Kidney glomerular epithelial cell (primary cell): Measurements from ENCODE around the gene CLCN2.
A peak's percentile ranks its signal among the peaks of the same experiment; 100 is the strongest.

Experiments used
- DNase-seq: peaks from one replicate; lab custom pipeline; 2025; lab: John Stamatoyannopoulos, UW

The CLCN2 gene

DNA sequence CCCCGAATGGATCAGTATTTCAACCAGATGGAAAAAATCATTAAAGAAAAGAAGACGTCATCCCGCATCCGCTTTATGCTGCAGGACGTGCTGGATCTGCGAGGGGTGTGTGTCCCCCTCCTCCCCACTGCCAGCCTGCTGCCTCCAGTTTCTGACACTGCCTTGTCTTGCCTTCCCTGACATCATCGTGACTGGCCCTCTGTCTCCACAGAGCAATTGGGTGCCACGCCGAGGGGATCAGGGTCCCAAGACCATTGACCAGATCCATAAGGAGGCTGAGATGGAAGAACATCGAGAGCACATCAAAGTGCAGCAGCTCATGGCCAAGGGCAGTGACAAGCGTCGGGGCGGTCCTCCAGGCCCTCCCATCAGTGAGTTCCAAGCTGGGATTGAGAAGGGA is 36.1 kb downstream of the CLCN2 start:
- no peak for DNase-seq

GRCh38 chr3:184323696-184324095 is 37.7 kb downstream of the CLCN2 start:
- no peak for DNase-seq

DNA sequence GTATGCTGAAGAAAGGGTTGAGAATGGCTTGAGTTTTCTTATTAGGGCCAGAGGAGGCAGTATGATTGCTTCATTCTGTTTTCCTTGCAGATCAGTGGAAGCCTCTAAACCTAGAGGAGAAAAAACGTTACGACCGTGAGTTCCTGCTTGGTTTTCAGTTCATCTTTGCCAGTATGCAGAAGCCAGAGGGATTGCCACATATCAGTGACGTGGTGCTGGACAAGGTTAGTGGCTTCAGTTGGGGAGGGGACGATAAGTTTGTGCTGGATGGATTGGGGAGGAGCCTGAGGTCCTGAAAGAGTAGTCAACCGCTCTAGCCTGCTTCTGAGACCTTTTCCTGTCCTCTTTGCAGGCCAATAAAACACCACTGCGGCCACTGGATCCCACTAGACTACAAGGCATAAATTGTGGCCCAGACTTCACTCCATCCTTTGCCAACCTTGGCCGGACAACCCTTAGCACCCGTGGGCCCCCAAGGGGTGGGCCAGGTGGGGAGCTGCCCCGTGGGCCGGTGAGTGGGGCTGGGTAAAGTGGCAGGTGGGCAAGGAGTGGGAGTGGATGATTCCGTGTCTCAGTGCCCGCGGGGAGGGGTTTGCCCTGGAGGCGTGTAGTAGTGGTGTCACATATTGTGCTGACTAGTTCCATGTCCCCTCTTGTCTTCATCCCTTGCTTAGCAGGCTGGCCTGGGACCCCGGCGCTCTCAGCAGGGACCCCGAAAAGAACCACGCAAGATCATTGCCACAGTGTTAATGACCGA is 38.5 kb downstream of the CLCN2 start:
- DNase-seq = no peak

DNA sequence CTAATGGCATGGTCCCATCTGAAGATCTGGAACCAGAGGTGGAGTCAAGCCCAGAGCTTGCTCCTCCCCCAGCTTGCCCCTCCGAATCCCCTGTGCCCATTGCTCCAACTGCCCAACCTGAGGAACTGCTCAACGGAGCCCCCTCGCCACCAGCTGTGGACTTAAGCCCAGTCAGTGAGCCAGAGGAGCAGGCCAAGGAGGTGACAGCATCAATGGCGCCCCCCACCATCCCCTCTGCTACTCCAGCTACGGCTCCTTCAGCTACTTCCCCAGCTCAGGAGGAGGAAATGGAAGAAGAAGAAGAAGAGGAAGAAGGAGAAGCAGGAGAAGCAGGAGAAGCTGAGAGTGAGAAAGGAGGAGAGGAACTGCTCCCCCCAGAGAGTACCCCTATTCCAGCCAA is 39.7 kb downstream of the CLCN2 start:
- DNase-seq = no peak

DNA sequence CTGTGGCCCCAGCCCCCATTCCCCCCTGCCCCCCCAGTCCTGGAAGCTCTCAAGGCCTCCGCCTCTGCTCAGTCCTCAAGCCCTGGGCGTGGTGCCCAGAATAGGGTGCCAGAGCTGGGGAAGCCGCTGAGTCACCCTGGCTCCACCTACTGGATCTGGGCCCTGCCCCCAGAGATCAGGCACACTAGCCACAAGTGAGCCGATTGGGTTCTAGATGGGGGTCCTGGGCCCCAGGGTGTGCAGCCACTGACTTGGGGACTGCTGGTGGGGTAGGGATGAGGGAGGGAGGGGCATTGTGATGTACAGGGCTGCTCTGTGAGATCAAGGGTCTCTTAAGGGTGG is 41.3 kb downstream of the CLCN2 start:
- peak; percentile 77 for DNase-seq

- no peak for DNase-seq
Measured at GRCh38 chr3:184317201-184317600, 44.2 kb downstream of the CLCN2 start.

- DNase-seq = no peak
Measured at GRCh38 chr3:184316792-184317191, 44.6 kb downstream of the CLCN2 start.

GRCh38 chr3:184315871-184316661 is 45.3 kb downstream of the CLCN2 start:
- DNase-seq = no peak

GRCh38 chr3:184315543-184315867 is 45.9 kb downstream of the CLCN2 start:
- DNase-seq = no peak

DNA sequence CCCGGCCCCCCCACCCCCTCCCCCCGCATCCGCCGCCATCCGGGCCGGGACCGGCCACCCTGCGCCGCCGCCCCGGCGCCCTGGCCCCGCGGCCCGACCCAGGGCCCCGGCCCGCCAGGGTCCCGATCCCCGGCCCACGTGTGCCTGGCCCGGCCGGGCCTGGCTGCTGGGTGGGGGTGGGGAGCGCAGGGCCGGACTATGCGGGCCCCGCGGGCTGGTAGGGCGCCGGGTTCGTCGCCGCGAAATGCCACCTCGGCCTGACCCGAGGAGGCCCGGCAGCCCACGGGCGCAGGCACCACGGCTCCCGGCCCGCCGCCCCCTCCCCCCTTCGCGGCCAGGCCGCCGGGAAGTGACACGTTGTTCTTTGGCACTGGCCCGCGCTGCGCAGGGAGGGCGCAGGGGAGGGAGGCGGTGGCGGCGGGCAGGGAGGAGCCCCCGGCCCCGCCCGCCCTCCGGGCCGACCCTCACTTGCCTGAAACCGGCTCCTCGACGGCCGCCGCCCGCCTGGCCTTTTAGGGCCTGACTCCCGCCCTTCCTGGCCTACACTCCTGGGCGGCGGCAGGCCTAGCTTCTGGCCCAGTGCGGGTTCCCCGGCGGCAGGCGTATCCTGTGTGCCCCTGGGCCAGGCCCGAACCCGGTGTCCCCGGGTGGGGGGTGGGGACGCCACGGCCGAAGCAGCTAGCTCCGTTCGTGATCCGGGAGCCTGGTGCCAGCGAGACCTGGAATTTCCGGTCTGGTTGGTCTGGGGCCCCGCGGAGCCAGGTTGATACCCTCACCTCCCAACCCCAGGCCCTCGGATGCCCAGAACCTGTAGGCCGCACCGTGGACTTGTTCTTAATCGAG is 46.5 kb downstream of the CLCN2 start:
- DNase-seq = no peak

GRCh38 chr3:184314363-184314699 is 47.1 kb downstream of the CLCN2 start, which contains the start of gene EIF4G1:
EIF4G1 (plus strand) TSS chr3:184314606; CDS start chr3:184315797, 1,191 bp downstream.
- DNase-seq = peak; percentile 89

DNA sequence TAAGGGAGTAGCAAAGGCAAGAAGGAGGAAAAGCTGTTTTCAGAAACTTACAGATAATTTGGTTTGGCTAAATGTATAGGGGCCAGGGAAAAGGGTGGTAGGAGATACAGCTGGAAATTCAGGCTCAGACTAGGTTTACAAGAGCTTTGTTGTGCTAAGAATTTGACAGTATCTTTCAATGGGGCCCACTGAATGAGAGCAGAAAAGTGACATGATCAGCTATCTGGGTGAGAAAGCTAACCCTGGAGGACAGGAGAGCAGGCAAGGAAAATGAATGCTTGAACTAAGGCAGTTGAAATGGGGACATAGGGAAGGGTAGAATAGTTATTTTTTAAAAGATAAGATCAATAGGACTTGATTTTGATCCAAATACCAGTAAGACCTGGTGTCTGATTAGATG is 49.8 kb downstream of the CLCN2 start:
- no peak for DNase-seq

- DNase-seq = no peak
Measured at GRCh38 chr3:184308744-184309143, 52.7 kb downstream of the CLCN2 start.

DNA sequence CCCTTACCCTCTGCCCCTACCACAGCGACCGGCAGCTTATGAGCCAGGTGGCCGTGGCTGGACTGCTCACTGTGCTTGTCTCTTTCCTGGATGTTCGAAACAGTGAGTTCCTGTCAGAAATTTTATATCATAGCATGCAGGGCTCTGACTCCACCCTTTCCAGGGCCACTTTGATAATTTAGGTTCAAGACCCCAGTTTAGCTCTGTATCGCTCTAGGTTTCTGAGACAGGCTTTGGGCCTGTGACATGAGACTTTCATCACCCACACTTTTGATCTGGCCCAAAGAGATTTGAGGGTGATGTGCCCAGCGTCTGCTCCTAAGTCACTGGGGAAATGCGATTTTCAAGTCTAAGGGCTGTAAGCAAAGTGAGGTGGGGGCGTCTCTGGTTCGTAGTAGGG is 53.5 kb downstream of the CLCN2 start:
- no peak for DNase-seq

DNA sequence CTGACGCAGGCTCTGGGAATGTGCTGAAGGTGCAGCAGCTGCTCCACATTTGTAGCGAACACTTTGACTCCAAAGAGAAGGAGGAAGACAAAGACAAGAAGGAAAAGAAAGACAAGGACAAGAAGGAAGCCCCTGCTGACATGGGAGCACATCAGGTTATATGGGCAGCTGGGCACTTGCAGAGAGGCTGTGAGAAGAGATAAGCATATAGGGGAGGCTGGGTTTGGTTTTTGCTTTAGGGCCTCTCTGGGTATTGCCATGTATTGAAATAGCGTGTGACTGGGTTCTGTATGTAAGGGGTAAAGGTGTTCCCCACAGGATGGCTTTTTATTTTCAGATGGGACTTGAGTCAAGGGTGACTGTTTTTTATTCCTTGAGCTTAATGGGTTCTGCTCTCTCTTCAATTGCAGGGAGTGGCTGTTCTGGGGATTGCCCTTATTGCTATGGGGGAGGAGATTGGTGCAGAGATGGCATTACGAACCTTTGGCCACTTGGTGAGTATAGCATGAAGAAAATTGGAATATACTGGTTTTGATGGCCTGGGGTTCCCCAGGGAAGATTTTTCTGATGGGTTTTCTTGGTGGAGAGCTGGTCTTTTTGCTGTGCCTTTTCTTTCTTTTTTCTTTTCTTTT is 54.9 kb downstream of the CLCN2 start:
- DNase-seq = no peak

- DNase-seq = peak; percentile 17
Measured at GRCh38 chr3:184305577-184305976, 55.8 kb downstream of the CLCN2 start.

DNA sequence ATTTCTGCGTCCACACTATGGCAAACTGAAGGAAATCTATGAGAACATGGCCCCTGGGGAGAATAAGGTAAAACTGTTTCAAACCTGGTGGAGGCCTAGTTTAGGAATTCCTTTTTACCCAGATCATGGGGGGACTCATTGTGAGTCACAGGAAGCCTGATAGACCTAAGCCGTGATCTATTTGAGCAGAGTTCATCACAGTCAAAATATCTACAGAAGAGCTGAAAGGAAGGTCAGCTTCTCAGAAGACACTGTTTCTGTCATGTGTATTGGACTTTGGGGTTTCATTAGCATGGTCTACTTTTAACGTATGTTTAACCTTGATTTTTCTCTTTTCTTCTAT is 61.1 kb downstream of the CLCN2 start:
- DNase-seq = peak; percentile 35

- DNase-seq = no peak
Measured at GRCh38 chr3:184299488-184300377, 61.7 kb downstream of the CLCN2 start.

DNA sequence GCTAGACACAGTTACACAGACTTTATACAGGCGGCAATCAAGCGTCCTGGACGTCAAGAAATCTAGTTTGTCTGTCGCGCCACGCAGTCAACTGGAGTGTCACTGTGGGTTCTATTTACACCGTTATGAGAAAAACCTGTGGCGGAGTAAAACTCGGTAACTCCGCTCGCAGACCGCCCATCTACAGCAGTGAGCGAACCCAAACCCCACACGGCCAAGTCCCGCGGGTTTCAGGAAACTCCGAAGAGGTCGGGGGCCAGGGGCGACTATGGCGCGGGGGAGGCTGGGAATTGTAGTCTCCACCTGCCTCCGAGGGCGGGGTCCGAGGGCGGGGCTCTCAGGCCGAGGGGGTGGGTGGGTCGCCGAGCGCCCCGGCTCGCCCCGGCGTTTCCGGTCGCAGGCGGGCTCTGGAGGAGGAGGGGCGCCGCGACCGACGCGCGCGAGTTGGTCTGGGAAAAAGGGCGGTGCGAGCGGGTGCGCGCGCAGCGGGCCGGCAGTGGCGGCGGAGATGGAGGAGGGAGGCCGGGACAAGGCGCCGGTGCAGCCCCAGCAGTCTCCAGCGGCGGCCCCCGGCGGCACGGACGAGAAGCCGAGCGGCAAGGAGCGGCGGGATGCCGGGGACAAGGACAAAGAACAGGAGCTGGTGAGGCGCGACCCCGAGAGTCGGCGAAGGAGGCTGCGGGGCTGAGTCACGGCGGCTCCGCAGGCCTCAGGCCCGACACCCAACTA is 62.5 kb downstream of the CLCN2 start, which contains the start of gene PSMD2:
TSS of gene PSMD2 (plus strand) at position 483 of the 729 bp plus-strand sequence. CDS start at position 509, 26 bp downstream.
- DNase-seq = peak; percentile 89

- no peak for DNase-seq
Measured at GRCh38 chr3:184296616-184297015, 64.8 kb downstream of the CLCN2 start.
